Suppressor macrophage treated with lipopolysaccharide for 4 hours (primary cell): ENCODE measurements around the gene TMEM97.
"Not testable (repeated sequence)": the region's sequence is repeated elsewhere in the genome, so short reads cannot be mapped to it uniquely, and the experiment has no call there.

ENCODE experiments used
- DNase-seq: peaks from one replicate; pipeline ENCODE4 v3.0.0-alpha.2; 2020

TMEM97 gene

GRCh38 chr17:28318759-28319597 lies at the start of gene TMEM97:
Gene TMEM97, plus strand, starts transcription at chr17:28319200. Its CDS starts 40 bp downstream, at chr17:28319240.
- peak; percentile 98 for DNase-seq

GRCh38 chr17:28270055-28270454 lies 48.9 kb upstream of the TMEM97 start:
- no peak for DNase-seq

- no peak for DNase-seq
Observed at GRCh38 chr17:28270926-28271325, 48.1 kb upstream of the TMEM97 start.

GRCh38 chr17:28271431-28271830 lies 47.6 kb upstream of the TMEM97 start:
- no peak for DNase-seq

- DNase-seq, result no peak
Observed at GRCh38 chr17:28272166-28272565, 46.8 kb upstream of the TMEM97 start.

GRCh38 chr17:28273341-28273740 lies 45.7 kb upstream of the TMEM97 start:
- not testable (repeated sequence) for DNase-seq

GRCh38 chr17:28274591-28275265 lies 44.3 kb upstream of the TMEM97 start:
- DNase-seq, result no peak

- DNase-seq, result no peak
Observed at GRCh38 chr17:28276011-28276410, 43.0 kb upstream of the TMEM97 start.

- no peak for DNase-seq
Observed at GRCh38 chr17:28279411-28279810, 39.6 kb upstream of the TMEM97 start.

GRCh38 chr17:28280826-28281225 lies 38.2 kb upstream of the TMEM97 start:
- no peak for DNase-seq

- DNase-seq, result no peak
Observed at GRCh38 chr17:28282596-28282995, 36.4 kb upstream of the TMEM97 start.

GRCh38 chr17:28285965-28286364 lies 33.0 kb upstream of the TMEM97 start:
- DNase-seq, result no peak

- no peak for DNase-seq
Observed at GRCh38 chr17:28290703-28291102, 28.3 kb upstream of the TMEM97 start.

GRCh38 chr17:28291780-28292330 lies 27.1 kb upstream of the TMEM97 start:
- no peak for DNase-seq

- not testable (repeated sequence) for DNase-seq
Observed at GRCh38 chr17:28292878-28293277, 26.1 kb upstream of the TMEM97 start.

- no peak for DNase-seq
Observed at GRCh38 chr17:28293994-28294393, 25.0 kb upstream of the TMEM97 start.

- no peak for DNase-seq
Observed at GRCh38 chr17:28295677-28296578, 23.1 kb upstream of the TMEM97 start.

GRCh38 chr17:28298449-28298848 lies 20.6 kb upstream of the TMEM97 start:
- DNase-seq, result no peak

- DNase-seq, result no peak
Observed at GRCh38 chr17:28306954-28307401, 12.0 kb upstream of the TMEM97 start.

- DNase-seq, result no peak
Observed at GRCh38 chr17:28313841-28314240, 5.2 kb upstream of the TMEM97 start.

- no peak for DNase-seq
Observed at GRCh38 chr17:28315846-28316705, 2.9 kb upstream of the TMEM97 start.
